PFSK-1 (cell line): Measurements from ENCODE around the gene FLCN.

Experiments used
- FOXP2 ChIP-seq: optimal IDR thresholded peaks from 2 replicates; pipeline ENCODE3; 2011; ENCODE audit warnings: borderline replicate concordance, control low read depth, inconsistent platforms; ENCODE audit not compliant: insufficient read depth; ENCODE audit errors: extremely low read length, extremely low read depth
- POLR2AphosphoS5 ChIP-seq: IDR thresholded peaks from 2 replicates; pipeline ENCODE4 v1.6.1; 2012; ENCODE audit warnings: low read depth, mild to moderate bottlenecking, control low read depth, low read length, moderate library complexity
- REST ChIP-seq, 2 experiments: IDR thresholded peaks; 2 replicates each; pipeline versions ENCODE4 v1.6.1 to v1.8.0; 2011 to 2012; ENCODE audit warnings: low read depth in 2 of 2, low read length in 2 of 2, control low read depth in 1 of 2, inconsistent platforms in 1 of 2, mild to moderate bottlenecking in 1 of 2, moderate library complexity in 1 of 2; ENCODE audit not compliant: insufficient read depth in 1 of 2
- SIN3A ChIP-seq: IDR thresholded peaks from 2 replicates; pipeline ENCODE4 v1.6.1; 2012; ENCODE audit warnings: mild to moderate bottlenecking, low read length, moderate library complexity, borderline replicate concordance; ENCODE audit not compliant: insufficient read depth
- TAF1 ChIP-seq: IDR thresholded peaks from 2 replicates; pipeline ENCODE4 v1.6.1; 2012; ENCODE audit warnings: low read length, control low read depth, borderline replicate concordance; ENCODE audit not compliant: insufficient read depth

The FLCN gene

GRCh38 chr17:17186051-17186450 lies 50.9 kb downstream of the FLCN start:
- TF ChIP-seq TAF1 (no peak), REST (IDR thresholded peaks at IDR 0.05; ENCODE audit: insufficient read depth in 1 of 2, low read depth in 2 of 2, low read length in 2 of 2) (no peak), SIN3A (no peak), FOXP2 (no peak), POLR2AphosphoS5 (no peak)

DNA sequence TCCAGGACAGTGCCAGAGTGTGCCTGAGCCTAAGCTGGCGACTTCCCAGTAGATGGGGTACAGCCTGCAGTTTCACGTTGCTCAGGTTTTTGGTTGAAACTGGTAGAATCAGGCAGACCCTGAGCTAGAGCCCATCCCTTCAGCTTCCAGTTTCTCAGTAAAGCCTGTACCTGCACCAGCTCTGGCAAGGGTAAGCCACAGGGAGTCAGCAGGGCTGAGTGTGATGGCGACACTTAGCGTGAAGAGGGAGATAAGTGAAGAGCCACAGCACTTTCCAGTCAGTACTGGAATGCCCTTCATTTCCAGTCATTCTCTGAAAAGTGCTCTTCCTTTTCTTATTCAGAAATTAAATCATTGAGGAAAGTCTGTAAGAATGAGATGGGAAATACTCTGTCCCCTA lies 53.2 kb downstream of the FLCN start:
- TF ChIP-seq POLR2AphosphoS5, result no peak
- no peak for TF ChIP-seq SIN3A
- TF ChIP-seq TAF1, result no peak
- no peak for TF ChIP-seq FOXP2
- TF ChIP-seq REST (IDR thresholded peaks at IDR 0.05; ENCODE audit: insufficient read depth in 1 of 2, low read depth in 2 of 2, low read length in 2 of 2), result no peak

GRCh38 chr17:17182598-17183136 lies 54.3 kb downstream of the FLCN start:
- TF ChIP-seq TAF1 (no peak), FOXP2 (no peak), SIN3A (no peak)

DNA sequence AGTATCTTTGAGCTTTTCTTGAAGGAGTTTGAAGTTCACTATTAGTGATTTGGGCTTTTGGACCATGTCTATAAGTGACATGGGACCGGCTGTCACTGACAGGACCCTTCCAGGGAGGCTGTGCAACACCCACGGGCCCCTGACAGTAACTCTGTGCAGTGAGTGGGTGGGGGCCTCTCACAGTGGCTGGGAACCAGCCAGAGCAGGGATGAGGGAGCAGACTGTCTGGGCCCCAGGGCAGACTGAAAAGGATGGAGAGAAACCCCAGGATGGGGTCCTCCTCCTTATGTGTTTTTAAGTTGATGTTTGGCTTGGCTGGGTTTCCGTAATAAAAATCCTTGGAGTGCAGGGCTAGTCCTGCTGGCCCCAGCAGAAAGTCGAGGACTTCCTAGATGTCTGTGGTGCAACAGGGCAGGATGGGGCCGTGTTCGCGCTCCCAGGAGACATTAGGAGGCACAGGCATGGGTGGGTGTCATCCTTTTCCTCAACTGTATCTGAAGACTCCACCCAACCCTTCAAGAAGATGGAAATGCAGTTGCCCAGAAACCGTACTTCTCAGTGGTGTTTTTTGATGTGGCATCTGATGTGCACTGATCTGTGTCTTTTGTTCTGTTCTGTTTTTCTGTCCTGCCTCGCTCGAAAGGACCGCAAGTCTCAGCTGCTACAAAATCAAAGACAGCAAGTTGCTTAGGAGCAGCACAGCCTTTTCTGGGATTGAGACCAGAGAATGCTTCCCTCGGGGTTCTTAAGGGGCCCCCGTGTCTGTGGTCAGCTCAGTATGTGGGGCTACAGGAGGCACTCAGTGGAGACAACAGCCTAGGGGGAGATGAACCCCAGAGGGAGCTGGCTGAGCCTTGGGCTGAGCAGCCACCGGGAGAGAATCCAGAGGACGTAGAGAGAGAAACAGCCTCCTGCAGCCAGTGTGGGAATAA lies 55.0 kb downstream of the FLCN start:
- no peak for TF ChIP-seq FOXP2

- no peak for TF ChIP-seq FOXP2
- no peak for TF ChIP-seq REST (IDR thresholded peaks at IDR 0.05; ENCODE audit: insufficient read depth in 1 of 2, low read depth in 2 of 2, low read length in 2 of 2)
- TF ChIP-seq SIN3A, result no peak
- TF ChIP-seq POLR2AphosphoS5, result no peak
- TF ChIP-seq TAF1, result no peak
Measured at GRCh38 chr17:17180741-17181525, 56.0 kb downstream of the FLCN start.
